Gastroesophageal sphincter (tissue), 4 donors: ENCODE data around the gene RPL4. TPM values are rescaled to one million over a fixed set of nuclear protein-coding genes. Genes with fewer than 3 reads are reported as not detected.

Experiments used
- ATAC-seq: fragments of 150-250 bp; one replicate; pipeline ENCODE4 v1.9.1; 2016; ENCODE audit warnings: mild to moderate bottlenecking, moderate library complexity
- H3K27ac ChIP-seq, 4 donors: fragments of 200-600 bp; sonication (generic) in 3 of 4; 1 replicate in 3 of 4; 2 replicates in 1 of 4; pipeline ENCODE4 v1.5.1; 2016 to 2019
- H3K27me3 ChIP-seq: fragments of 200-600 bp; sonication (generic); one replicate; pipeline ENCODE4 v1.5.1; 2019
- H3K36me3 ChIP-seq, 2 donors: fragments of 200-600 bp; sonication (generic); one replicate each; pipeline ENCODE4 v1.5.1; 2019; ENCODE audit warnings: control low read depth in 1 of 2
- H3K4me1 ChIP-seq, 3 donors: fragments of 200-600 bp; sonication (generic); 1 replicate in 2 of 3; 2 replicates in 1 of 3; pipeline ENCODE4 v1.5.1; 2016 to 2019; ENCODE audit warnings: control low read depth in 2 of 3
- H3K4me3 ChIP-seq, 2 donors: fragments of 200-600 bp; sonication (generic); one replicate each; pipeline ENCODE4 v1.5.1; 2019; ENCODE audit warnings: mild to moderate bottlenecking in 1 of 2, moderate library complexity in 1 of 2
- H3K9me3 ChIP-seq, 3 donors: fragments of 200-600 bp; sonication (generic); one replicate each; pipeline ENCODE4 v1.5.1; 2017 to 2019; ENCODE audit warnings: control low read depth in 2 of 3
- EP300 ChIP-seq: sonication (generic); formaldehyde crosslinking; IDR thresholded peaks from one replicate; pipeline ENCODE4 v1.6.1; 2017; ENCODE audit warnings: antibody characterized with exemption, mild to moderate bottlenecking
- POLR2A ChIP-seq, 2 donors: fragments of 450-650 bp; IDR thresholded peaks; one replicate each; pipeline ENCODE4 v1.6.1; 2017; ENCODE audit warnings: antibody characterized with exemption in 2 of 2, mild to moderate bottlenecking in 2 of 2, moderate library complexity in 1 of 2
- POLR2AphosphoS5 ChIP-seq: sonication (generic); formaldehyde crosslinking; IDR thresholded peaks from one replicate; pipeline ENCODE4 v1.6.1; 2017; ENCODE audit warnings: antibody characterized with exemption
- WGBS, 2 donors: methylation state at CpG; one replicate each; pipeline ENCODE4 v1.1.5; 2018; ENCODE audit warnings: low coverage in 1 of 2; 5-methylcytosine and 5-hydroxymethylcytosine counted together
- small RNA-seq, 4 donors: library from RNA; depleted of rRNA; stranded (forward); fragments of <200 nt; gene quantifications; one replicate each; pipeline ENCODE3, GENCODE V24; 2016
- total RNA-seq, 4 donors: library from RNA; depleted of rRNA; stranded (reverse); fragments of >200 nt; gene quantifications; one replicate each; pipeline ENCODE4 v1.1.0, GENCODE V29; 2016
- TF ChIP-seq, protein P1 (sequence below), 4 experiments: fragments of 200-600 bp in 2 of 4; fragments of 450-650 bp in 2 of 4; sonication (generic) in 1 of 4; IDR thresholded peaks; one replicate each; pipeline ENCODE4 v1.5.1; 2017 to 2019; ENCODE audit warnings: antibody characterized with exemption in 4 of 4, mild to moderate bottlenecking in 2 of 4, moderate library complexity in 2 of 4

The RPL4 gene
- total RNA-seq, 4 donors from 2014 or later: 3,015 to 4,496 (median 4,021) TPM

DNA sequence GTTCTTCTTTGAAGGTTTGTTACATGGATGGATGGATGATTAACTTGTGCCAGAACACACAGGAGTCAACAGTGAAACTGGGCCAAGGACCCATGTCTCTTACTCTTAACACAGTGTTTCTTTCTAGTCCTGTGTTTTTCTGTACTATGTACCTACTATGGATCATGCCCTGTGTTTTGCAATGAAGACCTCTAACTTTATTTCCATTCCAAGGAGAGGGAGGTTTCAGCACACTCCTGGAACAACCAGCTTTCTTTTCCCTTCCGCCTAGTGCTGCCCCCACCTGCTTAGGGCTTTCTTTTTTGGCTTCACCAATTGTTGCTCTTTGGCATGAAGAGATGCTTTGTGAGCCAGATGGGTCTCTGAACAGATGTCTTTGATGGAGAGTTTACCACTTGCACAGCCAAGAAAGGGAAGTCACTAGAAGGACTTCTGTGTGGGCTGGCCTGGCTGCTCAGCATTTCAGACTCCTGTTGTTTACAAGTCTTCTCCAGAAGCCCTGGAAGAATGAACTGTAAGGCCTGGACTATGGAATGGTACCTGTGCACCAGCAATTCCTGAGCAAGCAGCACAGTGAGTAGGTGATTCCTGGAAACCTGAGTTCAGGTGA is 51.6 kb downstream of the RPL4 start:
- H3K9me3 ChIP-seq: no peaks in the 10 kb centered on the region
- H3K27ac ChIP-seq: no peak overlapping the region
- no peak overlapping the region for H3K4me3 ChIP-seq
- H3K4me1 ChIP-seq: no peaks in the 10 kb centered on the region
- no peak for TF ChIP-seq POLR2AphosphoS5
- no peak for TF ChIP-seq EP300
- TF ChIP-seq, protein P1, sequence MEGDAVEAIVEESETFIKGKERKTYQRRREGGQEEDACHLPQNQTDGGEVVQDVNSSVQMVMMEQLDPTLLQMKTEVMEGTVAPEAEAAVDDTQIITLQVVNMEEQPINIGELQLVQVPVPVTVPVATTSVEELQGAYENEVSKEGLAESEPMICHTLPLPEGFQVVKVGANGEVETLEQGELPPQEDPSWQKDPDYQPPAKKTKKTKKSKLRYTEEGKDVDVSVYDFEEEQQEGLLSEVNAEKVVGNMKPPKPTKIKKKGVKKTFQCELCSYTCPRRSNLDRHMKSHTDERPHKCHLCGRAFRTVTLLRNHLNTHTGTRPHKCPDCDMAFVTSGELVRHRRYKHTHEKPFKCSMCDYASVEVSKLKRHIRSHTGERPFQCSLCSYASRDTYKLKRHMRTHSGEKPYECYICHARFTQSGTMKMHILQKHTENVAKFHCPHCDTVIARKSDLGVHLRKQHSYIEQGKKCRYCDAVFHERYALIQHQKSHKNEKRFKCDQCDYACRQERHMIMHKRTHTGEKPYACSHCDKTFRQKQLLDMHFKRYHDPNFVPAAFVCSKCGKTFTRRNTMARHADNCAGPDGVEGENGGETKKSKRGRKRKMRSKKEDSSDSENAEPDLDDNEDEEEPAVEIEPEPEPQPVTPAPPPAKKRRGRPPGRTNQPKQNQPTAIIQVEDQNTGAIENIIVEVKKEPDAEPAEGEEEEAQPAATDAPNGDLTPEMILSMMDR (IDR thresholded peaks at IDR 0.05): no peak
- no peak for TF ChIP-seq POLR2A (IDR thresholded peaks at IDR 0.05)
- WGBS, 2 donors: 50 to 56% methylated on average over 1 of the region's 1 CpG
- peaks cover 0 to 21% of the 10 kb centered on the region in 2 donors for H3K36me3 ChIP-seq
- no peaks in the 10 kb centered on the region for H3K27me3 ChIP-seq
- peak; percentile 36 for ATAC-seq

- no peak for ATAC-seq
- 74 to 88% methylated on average over 3 to 4 of the region's 4 CpGs for WGBS, 2 donors
Observed at GRCh38 chr15:66452420-66452819, 52.2 kb downstream of the RPL4 start.

More at GRCh38 chr15:66452420-66452819, 52.2 kb downstream of the RPL4 start:
- no peak overlapping the region for H3K27ac ChIP-seq
- no peaks in the 10 kb centered on the region for H3K4me1 ChIP-seq
- H3K9me3 ChIP-seq: no peaks in the 10 kb centered on the region
- no peaks in the 10 kb centered on the region for H3K27me3 ChIP-seq
- TF ChIP-seq POLR2A (IDR thresholded peaks at IDR 0.05) (no peak), EP300 (no peak), POLR2AphosphoS5 (no peak)
- TF ChIP-seq, protein P1 (IDR thresholded peaks at IDR 0.05): no peak
- peaks cover 0 to 27% of the 10 kb centered on the region in 2 donors for H3K36me3 ChIP-seq
- no peak overlapping the region for H3K4me3 ChIP-seq

Small RNA genes within 50 kb of the gene (small RNA-seq; reads per million reads assigned to genes)
- gene MIR4512 (0 reads per million in 4 donors), gene RF01159 (0 reads per million in 4 donors), gene SNORD16 (0 reads per million in 4 donors), gene SNORD18A (0 reads per million in 4 donors), gene SNORD18B (0 reads per million in 4 donors), gene SNORD18C (0 reads per million in 4 donors)

Other genes starting within 250 kb of the RPL4 start
- 10 to 100 TPM; 33.9 to 40.0 (median 35.2) TPM for gene DIS3L, start 211.3 kb downstream of the RPL4 start, total RNA-seq
- gene TIPIN, start 148.2 kb downstream of the RPL4 start, total RNA-seq: 1 to 10 TPM; 2.9 to 9.1 (median 4.3) TPM
- gene MAP2K1, start 117.9 kb downstream of the RPL4 start, total RNA-seq: 10 to 100 TPM; 27.7 to 47.1 (median 39.6) TPM
- 10 to 100 TPM; 33.9 to 66.9 (median 44.1) TPM for gene SNAPC5, start 7.1 kb downstream of the RPL4 start, total RNA-seq
- 1 to 10 TPM; 2.0 to 6.0 (median 2.9) TPM for gene ZWILCH, start 471 bp upstream of the RPL4 start, total RNA-seq
- gene LCTL, start 61.1 kb upstream of the RPL4 start, total RNA-seq: not detected
- gene SMAD6, start 197.4 kb upstream of the RPL4 start, total RNA-seq: 10 to 100 TPM in 3 of 4 donors, 1 to 10 TPM in 1; 9.9 to 11.2 (median 10.9) TPM